Tibial artery (tissue), 4 donors: Measurements from ENCODE around the gene TM9SF3.
"Not testable (repeated sequence)": the region's sequence is repeated elsewhere in the genome, so short reads cannot be mapped to it uniquely, and the experiment has no call there.

Experiments
- DNase-seq, 2 donors: peaks; one replicate each; pipeline ENCODE4 v3.0.0-alpha.2; 2019
- H3K27ac ChIP-seq, 2 donors: fragments of 200-600 bp; sonication (generic) in 1 of 2; 1 replicate in 1 of 2; 2 replicates in 1 of 2; pipeline ENCODE4 v1.5.1; 2018 to 2019; ENCODE audit warnings: mild to moderate bottlenecking in 1 of 2
- H3K27me3 ChIP-seq, 2 donors: fragments of 200-600 bp; sonication (generic) in 1 of 2; one replicate each; pipeline versions ENCODE4 v1.5.1 to v1.6.0; 2016 to 2019
- H3K36me3 ChIP-seq, 3 donors: fragments of 200-600 bp; sonication (generic) in 2 of 3; one replicate each; pipeline ENCODE4 v1.5.1; 2016 to 2019; ENCODE audit warnings: mild to moderate bottlenecking in 2 of 3
- H3K4me1 ChIP-seq, 4 donors: fragments of 200-600 bp; sonication (generic) in 2 of 4; 1 replicate in 3 of 4; 2 replicates in 1 of 4; pipeline ENCODE4 v1.5.1; 2016 to 2019
- H3K4me3 ChIP-seq, 2 donors: fragments of 200-600 bp; sonication (generic) in 1 of 2; 1 replicate in 1 of 2; 2 replicates in 1 of 2; pipeline ENCODE4 v1.5.1; 2018 to 2019; ENCODE audit warnings: mild to moderate bottlenecking in 2 of 2
- H3K9me3 ChIP-seq, 3 donors: fragments of 200-600 bp; sonication (generic) in 1 of 3; one replicate each; pipeline ENCODE4 v1.5.1; 2016 to 2019
- intact Hi-C: fragments of 100-400 bp; cut with DNase I; formaldehyde crosslinking; loops from one replicate; pipeline ENCODE4 v1.15.0; 2023; ENCODE audit warnings: low total_unique reads
- TF ChIP-seq, protein P1 (sequence below), 2 experiments: fragments of 200-600 bp in 1 of 2; fragments of 450-650 bp in 1 of 2; IDR thresholded peaks; one replicate each; pipeline ENCODE4 v1.5.1; 2017 to 2019; ENCODE audit warnings: antibody characterized with exemption in 2 of 2, mild to moderate bottlenecking in 1 of 2, moderate library complexity in 1 of 2

Gene TM9SF3

DNA sequence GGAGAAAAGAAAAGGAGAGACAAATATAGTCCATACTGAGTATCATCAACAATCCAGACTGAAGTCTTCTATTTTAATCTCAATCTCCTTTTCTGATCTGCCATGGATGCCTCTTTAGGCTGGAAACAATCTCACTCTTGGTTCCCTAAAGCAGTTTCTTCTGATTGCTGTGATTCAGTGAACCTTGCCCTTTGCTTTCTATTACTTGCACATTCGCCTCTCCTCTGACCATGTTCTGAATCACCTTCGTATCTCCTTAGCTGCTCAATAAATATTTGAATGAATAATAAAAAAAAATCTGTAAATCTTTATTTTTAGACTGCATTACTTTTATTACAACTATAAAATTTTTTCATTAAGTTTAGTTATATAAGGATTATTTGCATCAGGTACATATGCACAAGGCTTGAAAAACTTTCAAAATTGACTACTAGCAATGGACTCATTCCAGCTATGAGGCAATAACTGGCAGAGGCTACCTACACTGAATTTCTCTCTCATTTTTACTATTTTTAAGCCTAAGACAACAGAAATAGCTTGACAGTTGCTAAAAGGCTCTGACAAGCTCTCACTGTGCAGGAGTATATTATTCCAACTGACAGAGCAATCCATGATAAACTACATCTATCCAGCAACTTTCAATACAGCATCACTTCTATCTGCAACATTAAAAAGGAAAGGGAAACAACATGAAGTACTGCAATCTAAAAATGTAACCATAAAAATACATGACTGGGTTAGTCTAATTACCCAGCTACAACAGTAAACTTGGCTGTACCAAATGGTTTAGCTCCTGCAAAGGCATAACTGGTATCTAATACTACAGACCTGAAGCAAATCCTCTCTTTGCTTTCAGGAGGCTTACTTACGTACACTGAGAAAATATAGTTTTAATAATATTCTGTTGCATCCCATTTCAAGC is 25.6 kb downstream of the TM9SF3 start:
- H3K36me3 ChIP-seq: peaks cover 0 to 53% (median 41%) of the 10 kb centered on the region in 3 donors
- no peak overlapping the region for H3K27ac ChIP-seq
- H3K4me3 ChIP-seq: no peak overlapping the region
- TF ChIP-seq, protein P1, sequence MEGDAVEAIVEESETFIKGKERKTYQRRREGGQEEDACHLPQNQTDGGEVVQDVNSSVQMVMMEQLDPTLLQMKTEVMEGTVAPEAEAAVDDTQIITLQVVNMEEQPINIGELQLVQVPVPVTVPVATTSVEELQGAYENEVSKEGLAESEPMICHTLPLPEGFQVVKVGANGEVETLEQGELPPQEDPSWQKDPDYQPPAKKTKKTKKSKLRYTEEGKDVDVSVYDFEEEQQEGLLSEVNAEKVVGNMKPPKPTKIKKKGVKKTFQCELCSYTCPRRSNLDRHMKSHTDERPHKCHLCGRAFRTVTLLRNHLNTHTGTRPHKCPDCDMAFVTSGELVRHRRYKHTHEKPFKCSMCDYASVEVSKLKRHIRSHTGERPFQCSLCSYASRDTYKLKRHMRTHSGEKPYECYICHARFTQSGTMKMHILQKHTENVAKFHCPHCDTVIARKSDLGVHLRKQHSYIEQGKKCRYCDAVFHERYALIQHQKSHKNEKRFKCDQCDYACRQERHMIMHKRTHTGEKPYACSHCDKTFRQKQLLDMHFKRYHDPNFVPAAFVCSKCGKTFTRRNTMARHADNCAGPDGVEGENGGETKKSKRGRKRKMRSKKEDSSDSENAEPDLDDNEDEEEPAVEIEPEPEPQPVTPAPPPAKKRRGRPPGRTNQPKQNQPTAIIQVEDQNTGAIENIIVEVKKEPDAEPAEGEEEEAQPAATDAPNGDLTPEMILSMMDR (IDR thresholded peaks at IDR 0.05): no peak
- intact Hi-C loops: no loop called here
- H3K4me1 ChIP-seq: peaks cover 0 to 6% (median 0%) of the 10 kb centered on the region in 4 donors
- no peak for DNase-seq
- H3K27me3 ChIP-seq: no peaks in the 10 kb centered on the region
- H3K9me3 ChIP-seq: no peaks in the 10 kb centered on the region

DNA sequence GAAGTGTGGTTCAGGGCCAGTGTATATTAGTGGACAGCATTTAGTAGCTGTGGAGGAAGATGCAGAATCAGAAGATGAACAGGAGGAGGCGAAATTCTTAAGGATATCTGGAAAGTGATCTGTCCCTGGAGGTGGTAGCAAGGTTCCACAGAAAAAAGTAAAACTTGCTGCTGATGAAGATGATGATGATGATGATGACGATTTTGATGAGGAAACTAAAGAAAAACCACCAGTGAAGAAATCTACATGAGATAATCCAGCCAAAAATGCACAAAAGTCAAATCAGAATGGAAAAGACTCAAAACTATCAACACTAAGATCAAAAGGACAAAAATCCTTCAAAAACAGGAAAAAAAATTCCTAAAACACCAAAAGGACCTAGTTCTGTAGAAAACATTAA is 26.3 kb downstream of the TM9SF3 start:
- H3K4me3 ChIP-seq: no peak overlapping the region
- DNase-seq: no peak
- TF ChIP-seq, protein P1 (IDR thresholded peaks at IDR 0.05): no peak
- H3K4me1 ChIP-seq: peaks cover 0 to 6% (median 0%) of the 10 kb centered on the region in 4 donors
- no peak overlapping the region for H3K27ac ChIP-seq
- H3K27me3 ChIP-seq: no peaks in the 10 kb centered on the region
- H3K36me3 ChIP-seq: peaks cover 0 to 53% (median 41%) of the 10 kb centered on the region in 3 donors
- no peaks in the 10 kb centered on the region for H3K9me3 ChIP-seq
- intact Hi-C loops: no loop called here

DNA sequence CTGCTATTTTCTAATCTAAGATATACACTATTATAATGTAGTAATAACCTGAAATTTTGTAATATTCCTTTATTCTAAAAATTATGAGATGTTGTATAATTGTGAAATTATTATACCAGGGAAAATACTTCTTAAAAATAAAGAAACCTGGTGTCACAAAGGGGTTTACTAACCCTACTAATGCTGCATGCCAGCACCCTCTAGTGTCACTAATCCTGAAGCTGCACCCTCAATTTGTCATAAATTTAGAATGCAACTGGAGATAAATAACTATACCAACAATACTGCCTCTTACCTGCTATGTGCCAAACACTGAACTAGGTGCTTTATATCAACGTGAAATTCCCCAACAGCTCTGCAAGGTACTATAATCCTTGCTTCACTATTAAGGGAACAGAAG is 30.8 kb downstream of the TM9SF3 start:
- intact Hi-C loops: no loop called here
- DNase-seq: no peak
- Histone ChIP-seq H3K9me3 (no peaks in the 10 kb centered on the region), H3K27me3 (no peaks in the 10 kb centered on the region), H3K4me1 (no peaks in the 10 kb centered on the region), H3K36me3 (peaks cover 4 to 51% (median 41%) of the 10 kb centered on the region in 3 donors), H3K4me3 (no peak overlapping the region), H3K27ac (no peak overlapping the region)
- TF ChIP-seq, protein P1 (IDR thresholded peaks at IDR 0.05): no peak

DNA sequence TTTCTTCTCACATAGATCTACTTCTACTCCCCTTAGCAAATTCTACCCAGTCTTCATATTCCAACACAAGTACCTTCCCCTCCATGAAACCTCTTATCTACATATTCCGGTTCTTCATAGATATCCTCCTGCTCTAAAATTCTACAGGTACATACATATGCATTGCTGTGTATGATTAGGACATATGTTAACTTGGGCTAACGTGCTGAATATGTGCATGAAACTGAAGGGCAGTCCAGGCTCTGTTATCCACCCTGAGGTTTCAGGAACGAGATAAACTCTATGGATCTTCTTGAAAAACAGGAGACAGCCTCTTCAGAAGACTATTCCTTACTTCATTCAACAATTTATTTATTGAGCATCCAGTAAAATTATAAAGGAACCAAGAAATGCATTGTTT is 31.5 kb downstream of the TM9SF3 start:
- H3K36me3 ChIP-seq: peaks cover 4 to 48% (median 40%) of the 10 kb centered on the region in 3 donors
- no peaks in the 10 kb centered on the region for H3K27me3 ChIP-seq
- TF ChIP-seq, protein P1 (IDR thresholded peaks at IDR 0.05): no peak
- intact Hi-C loops: no loop called here
- H3K4me1 ChIP-seq: no peaks in the 10 kb centered on the region
- H3K27ac ChIP-seq: no peak overlapping the region
- H3K9me3 ChIP-seq: no peaks in the 10 kb centered on the region
- DNase-seq: no peak
- no peak overlapping the region for H3K4me3 ChIP-seq

DNA sequence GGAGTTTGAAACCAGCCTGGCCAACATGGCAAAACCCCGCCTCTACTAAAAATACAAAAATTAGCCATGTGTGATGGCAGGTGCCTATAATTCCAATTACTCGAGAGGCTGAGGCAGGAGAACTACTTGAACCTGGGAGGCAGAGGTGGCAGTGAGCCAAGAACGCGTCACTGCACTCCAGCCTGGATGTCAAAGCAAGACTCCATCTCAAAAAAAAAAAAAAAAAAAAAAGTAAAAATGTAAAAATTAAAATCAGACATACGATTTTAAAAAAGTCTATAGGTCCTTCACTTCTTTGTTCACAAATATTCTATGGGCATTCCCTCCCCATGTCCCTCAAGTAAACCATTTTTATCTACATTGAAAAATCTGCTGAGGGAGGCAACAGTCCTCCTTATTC is 38.2 kb downstream of the TM9SF3 start:
- intact Hi-C loops: no loop called here
- no peak overlapping the region for H3K27ac ChIP-seq
- no peak overlapping the region for H3K4me3 ChIP-seq
- H3K36me3 ChIP-seq: peaks cover 26 to 67% (median 40%) of the 10 kb centered on the region in 3 donors
- H3K27me3 ChIP-seq: no peaks in the 10 kb centered on the region
- H3K4me1 ChIP-seq: no peaks in the 10 kb centered on the region
- H3K9me3 ChIP-seq: no peaks in the 10 kb centered on the region
- no peak for DNase-seq
- TF ChIP-seq, protein P1 (IDR thresholded peaks at IDR 0.05): no peak

DNA sequence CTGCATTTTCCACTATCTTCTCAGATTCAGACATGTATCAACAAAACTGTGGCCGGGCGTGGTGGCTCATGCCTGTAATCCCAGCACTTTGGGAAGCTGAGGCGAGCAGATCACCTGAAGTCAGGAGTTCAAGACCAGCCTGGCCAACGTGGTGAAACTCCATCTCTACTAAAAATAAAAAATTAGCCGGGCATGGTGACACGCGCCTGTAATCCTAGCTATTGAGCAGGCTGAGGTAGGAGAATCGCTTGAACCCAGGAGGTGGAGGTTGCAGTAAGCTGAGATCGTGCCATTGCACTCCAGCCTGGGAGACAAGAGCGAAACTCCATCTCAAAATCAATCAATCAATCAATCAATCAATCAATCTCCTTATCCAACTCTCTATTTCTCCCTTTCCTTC is 41.3 kb downstream of the TM9SF3 start:
- H3K36me3 ChIP-seq: peaks cover 25 to 71% (median 43%) of the 10 kb centered on the region in 3 donors
- H3K4me1 ChIP-seq, intact Hi-C loops: not testable (repeated sequence)

More for the DNA sequence above, 41.3 kb downstream of the TM9SF3 start:
- not testable (repeated sequence) for H3K4me3 ChIP-seq, H3K27me3 ChIP-seq, H3K27ac ChIP-seq, H3K9me3 ChIP-seq, DNase-seq
